Fibroblast of lung (primary cell): ENCODE results near the gene CMBL. TPM values are rescaled to one million over a fixed set of nuclear protein-coding genes. Genes with fewer than 3 reads are reported as not detected.
A peak's percentile ranks its signal among the peaks of the same experiment; 100 is the strongest.
"Not testable (repeated sequence)": the region's sequence is repeated elsewhere in the genome, so short reads cannot be mapped to it uniquely, and the experiment has no call there.

Experiments used
- DNase-seq, 2 donors: peaks; one replicate each; pipeline versions ENCODE4 v3.0.0 to v3.0.0-alpha.2; 2010; ENCODE audit warnings: low read depth in 2 of 2
- H2AFZ ChIP-seq: 2 replicates; pipeline ENCODE4 v1.5.1; 2012; ENCODE audit warnings: low read length, control low read depth, inconsistent platforms
- H3K27ac ChIP-seq: 2 replicates; pipeline ENCODE4 v1.5.1; 2011; ENCODE audit warnings: low read length, control low read depth; ENCODE audit not compliant: insufficient read depth
- H3K27me3 ChIP-seq: 2 replicates; pipeline ENCODE4 v1.5.1; 2011; ENCODE audit warnings: mild to moderate bottlenecking, low read length; ENCODE audit not compliant: control insufficient read depth, insufficient read depth
- H3K36me3 ChIP-seq: 2 replicates; pipeline ENCODE4 v1.5.1; 2011; ENCODE audit warnings: low read length; ENCODE audit not compliant: control insufficient read depth, insufficient read depth
- H3K4me1 ChIP-seq: 2 replicates; pipeline ENCODE4 v1.5.1; 2011; ENCODE audit warnings: low read length; ENCODE audit not compliant: control insufficient read depth, insufficient read depth; ENCODE audit errors: extremely low read depth
- H3K4me2 ChIP-seq: 2 replicates; pipeline ENCODE4 v1.5.1; 2011; ENCODE audit warnings: low read length, control low read depth; ENCODE audit not compliant: insufficient read depth; ENCODE audit errors: extremely low read depth
- H3K4me3 ChIP-seq, 4 experiments: fragments of 200-600 bp in 1 of 4; sonication (generic) in 1 of 4; replicated peaks in 1 of 4; 2 replicates each; pipeline ENCODE4 v1.5.1; 2011 to 2016; ENCODE audit warnings: low read length in 4 of 4, low read depth in 3 of 4, mild to moderate bottlenecking in 3 of 4, control low read depth in 2 of 4, inconsistent platforms in 1 of 4, mixed read lengths in 1 of 4; ENCODE audit not compliant: insufficient read depth in 1 of 4; ENCODE audit errors: control extremely low read depth in 1 of 4
- H3K79me2 ChIP-seq: 2 replicates; pipeline ENCODE4 v1.5.1; 2012; ENCODE audit warnings: mild to moderate bottlenecking, low read length, inconsistent platforms; ENCODE audit not compliant: control insufficient read depth, insufficient read depth
- H3K9ac ChIP-seq: 2 replicates; pipeline ENCODE4 v1.5.1; 2011; ENCODE audit warnings: mild to moderate bottlenecking, low read length, control low read depth; ENCODE audit not compliant: insufficient read depth
- H3K9me3 ChIP-seq: 2 replicates; pipeline ENCODE4 v1.5.1; 2012; ENCODE audit warnings: low read depth, low read length; ENCODE audit not compliant: control insufficient read depth, insufficient read depth
- H4K20me1 ChIP-seq: 2 replicates; pipeline ENCODE4 v1.5.1; 2011; ENCODE audit warnings: low read length; ENCODE audit not compliant: control insufficient read depth, insufficient read depth; ENCODE audit errors: extremely low read depth
- CTCF ChIP-seq, 2 donors: IDR thresholded peaks in 1 of 2; conservative IDR thresholded peaks in 1 of 2; 1 replicate in 1 of 2; 2 replicates in 1 of 2; pipeline ENCODE4 v1.5.1; 2011 to 2012; ENCODE audit warnings: low read length in 2 of 2, control low read depth in 1 of 2, inconsistent platforms in 1 of 2, low read depth in 1 of 2, mild to moderate bottlenecking in 1 of 2
- EZH2 ChIP-seq: IDR thresholded peaks from 2 replicates; pipeline ENCODE4 v1.5.1; 2012; ENCODE audit warnings: low read length, control low read depth, mild to moderate bottlenecking; ENCODE audit errors: missing control alignments
- polyA plus RNA-seq, 2 donors: library from polyadenylated mRNA; depleted of rRNA in 1 of 2; stranded (reverse) in 1 of 2; unstranded in 1 of 2; fragments of >200 nt; gene quantifications; 2 replicates each; pipeline ENCODE4 v1.2.1, GENCODE V29; 2011 to 2012; ENCODE audit warnings: missing spikeins in 1 of 2
- total RNA-seq: library from RNA; depleted of rRNA; stranded (reverse); fragments of >200 nt; gene quantifications from 2 replicates; pipeline ENCODE4 v1.2.1, GENCODE V29; 2014

CMBL gene
- total and polyA plus RNA-seq, 2 donors (not counting 1 experiment from before 2014, with no cell fraction given): 18.6 to 20.8 TPM

DNA sequence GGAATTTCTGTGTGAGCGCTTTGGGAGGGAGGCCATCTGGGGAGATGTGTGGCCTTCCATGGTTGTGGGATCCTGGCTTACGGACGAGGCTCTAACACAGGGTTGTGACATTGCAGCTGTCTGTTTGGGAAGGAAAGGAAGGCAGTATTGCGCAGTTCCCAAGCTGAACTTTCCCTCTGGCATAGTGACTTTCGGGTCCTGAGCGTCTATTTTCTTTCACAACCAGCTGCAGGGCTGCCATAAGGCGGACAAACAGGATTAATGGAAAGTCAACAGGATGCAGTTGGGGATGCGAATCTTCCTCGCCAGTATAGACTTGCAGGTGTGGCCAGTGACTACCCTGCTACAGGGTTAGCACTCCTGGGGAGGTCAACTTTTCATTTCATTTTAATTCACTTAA lies 31.7 kb downstream of the CMBL start:
- Histone ChIP-seq H3K27ac (no peak overlapping the region), H3K4me1 (no peaks in the 10 kb centered on the region), H3K79me2 (no peaks in the 10 kb centered on the region), H3K27me3 (no peaks in the 10 kb centered on the region), H3K9me3 (no peaks in the 10 kb centered on the region), H3K9ac (no peak overlapping the region), H3K4me3 (no peak overlapping the region), H4K20me1 (no peaks in the 10 kb centered on the region), H3K4me2 (no peak overlapping the region), H3K36me3 (no peaks in the 10 kb centered on the region), H2AFZ (no peak overlapping the region)
- TF ChIP-seq EZH2 (no peak), CTCF (conservative IDR thresholded peaks at IDR 0.05 in 1 of 2, IDR thresholded peaks at IDR 0.05 in 1 of 2; ENCODE audit: low read depth in 1 of 2, low read length in 2 of 2) (no peak)
- DNase-seq: peak in 1 of 2 donors; percentile 65

- no peak for TF ChIP-seq CTCF (conservative IDR thresholded peaks at IDR 0.05 in 1 of 2, IDR thresholded peaks at IDR 0.05 in 1 of 2; ENCODE audit: low read depth in 1 of 2, low read length in 2 of 2)
- no peak for TF ChIP-seq EZH2
- Histone ChIP-seq H3K4me3 (no peak overlapping the region), H3K4me1 (no peaks in the 10 kb centered on the region), H3K9me3 (no peaks in the 10 kb centered on the region), H3K36me3 (no peaks in the 10 kb centered on the region), H2AFZ (no peak overlapping the region), H3K79me2 (no peaks in the 10 kb centered on the region), H3K27me3 (no peaks in the 10 kb centered on the region), H4K20me1 (no peaks in the 10 kb centered on the region), H3K4me2 (no peak overlapping the region), H3K27ac (no peak overlapping the region), H3K9ac (no peak overlapping the region)
- no peak for DNase-seq
Observed at GRCh38 chr5:10275460-10275859, 32.2 kb downstream of the CMBL start.

- not testable (repeated sequence) for DNase-seq, H3K27ac ChIP-seq, H3K9me3 ChIP-seq, H3K9ac ChIP-seq, H2AFZ ChIP-seq, H4K20me1 ChIP-seq, H3K79me2 ChIP-seq, H3K36me3 ChIP-seq, H3K4me2 ChIP-seq, H3K27me3 ChIP-seq, H3K4me1 ChIP-seq, H3K4me3 ChIP-seq
Observed at GRCh38 chr5:10272875-10273209, 34.9 kb downstream of the CMBL start.
